K562 (cell line): ENCODE measurements around the gene DALRD3. TPM values are rescaled to one million over a fixed set of nuclear protein-coding genes. Genes with fewer than 3 reads are reported as not detected.

Experiments
- BRD4 ChIP-seq: fragments of 200-600 bp; sonication (generic); IDR thresholded peaks from 2 replicates; pipeline ENCODE4 v1.6.1; 2017; ENCODE audit warnings: inconsistent platforms
- CC2D1A ChIP-seq: fragments of 450-650 bp; IDR thresholded peaks from 2 replicates; pipeline ENCODE4 v1.6.1; 2017; ENCODE audit warnings: mild to moderate bottlenecking
- CEBPG ChIP-seq, 3 experiments: fragments of 200-800 bp in 1 of 3; sonication (Bioruptor generic) in 1 of 3; sonication (generic) in 1 of 3; formaldehyde crosslinking in 1 of 3; IDR thresholded peaks in 2 of 3; conservative IDR thresholded peaks in 1 of 3; 2 replicates each; pipeline versions ENCODE4 v1.6.1 to v1.8.0; 2016 to 2022; ENCODE audit warnings: missing compliant biosample characterization in 2 of 3, missing genetic modification characterization in 2 of 3, mild to moderate bottlenecking in 1 of 3, missing genetic modification reagents in 1 of 3
- DACH1 ChIP-seq: fragments of 450-650 bp; IDR thresholded peaks from 2 replicates; pipeline ENCODE4 v1.6.1; 2018; ENCODE audit not compliant: partially characterized antibody
- ETV6 ChIP-seq, 3 experiments: fragments of 150-350 bp in 1 of 3; sonication (generic) in 1 of 3; formaldehyde crosslinking in 1 of 3; IDR thresholded peaks; 2 replicates each; pipeline versions ENCODE4 v1.6.1 to v1.8.0; 2014 to 2022; ENCODE audit warnings: borderline replicate concordance in 2 of 3, low read depth in 2 of 3, antibody characterized with exemption in 1 of 3, low read length in 1 of 3, mild to moderate bottlenecking in 1 of 3, missing genetic modification reagents in 1 of 3
- FOSL1 ChIP-seq: fragments of 200-800 bp; sonication (Bioruptor generic); conservative IDR thresholded peaks from 2 replicates; pipeline ENCODE4 v1.6.1; 2016; ENCODE audit warnings: missing genetic modification characterization, missing compliant biosample characterization
- GATAD2A ChIP-seq: fragments of 450-650 bp; IDR thresholded peaks from 2 replicates; pipeline ENCODE4 v1.6.1; 2017
- HDAC1 ChIP-seq, 2 experiments: fragments of 450-650 bp; IDR thresholded peaks; 2 replicates each; pipeline ENCODE4 v1.6.1; 2016 to 2017; ENCODE audit warnings: inconsistent platforms in 1 of 2, mild to moderate bottlenecking in 1 of 2, moderate library complexity in 1 of 2
- L3MBTL2 ChIP-seq: fragments of 450-650 bp; IDR thresholded peaks from 2 replicates; pipeline ENCODE4 v1.6.1; 2016; ENCODE audit warnings: mild to moderate bottlenecking, moderate library complexity
- MTA1 ChIP-seq: fragments of 450-650 bp; IDR thresholded peaks from 2 replicates; pipeline ENCODE4 v1.6.1; 2017; ENCODE audit warnings: borderline replicate concordance
- NUFIP1 ChIP-seq: fragments of 450-650 bp; IDR thresholded peaks from 2 replicates; pipeline ENCODE4 v1.6.1; 2018; ENCODE audit not compliant: partially characterized antibody
- PCBP1 ChIP-seq: fragments of 200-400 bp; formaldehyde crosslinking; IDR thresholded peaks from 2 replicates; pipeline ENCODE4 v1.6.1; 2018; ENCODE audit warnings: mild to moderate bottlenecking, low read depth, low read length; ENCODE audit not compliant: poor library complexity, severe bottlenecking
- PHF21A ChIP-seq: fragments of 450-650 bp; IDR thresholded peaks from 2 replicates; pipeline ENCODE4 v1.6.1; 2017; ENCODE audit warnings: low read depth, borderline replicate concordance
- PML ChIP-seq: IDR thresholded peaks from 2 replicates; pipeline ENCODE4 v1.6.1; 2012; ENCODE audit warnings: low read length, inconsistent platforms
- SMAD1 ChIP-seq: fragments of 150-350 bp; IDR thresholded peaks from 2 replicates; pipeline ENCODE4 v1.6.1; 2014; ENCODE audit warnings: low read length, low read depth; ENCODE audit not compliant: partially characterized antibody
- SMAD4 ChIP-seq: fragments of 250-450 bp; sonication (Bioruptor Pico); conservative IDR thresholded peaks from 2 replicates; pipeline ENCODE4 v1.8.0; 2021; ENCODE audit warnings: inconsistent platforms, mild to moderate bottlenecking, moderate library complexity
- ZEB2 ChIP-seq: fragments of 450-650 bp; IDR thresholded peaks from 2 replicates; pipeline ENCODE4 v1.6.1; 2016
- ZNF282 ChIP-seq: sonication (generic); formaldehyde crosslinking; IDR thresholded peaks from 2 replicates; pipeline ENCODE4 v1.8.1; 2023; ENCODE audit warnings: missing genetic modification reagents
- polyA plus RNA-seq, 8 experiments: library from polyadenylated mRNA; depleted of rRNA in 4 of 8; stranded (reverse) in 5 of 8; unstranded in 3 of 8; fragments of >200 nt; fragmentation: Nextera tagmentation in 2 of 8; fragmentation: Illumina TruSeq in 1 of 8; extraction: Ambion mirVana in 2 of 8; extraction: Trizol in 1 of 8; gene quantifications; 2 replicates each; pipeline versions ENCODE4 v1.2.1 to v1.2.3, GENCODE V29; 2011 to 2014; ENCODE audit warnings: inconsistent platforms in 1 of 8, missing spikeins in 1 of 8
- total RNA-seq, 7 experiments: library from RNA; depleted of rRNA in 6 of 7; stranded (reverse); fragments of >200 nt in 6 of 7; fragmentation: Illumina TruSeq in 2 of 7; extraction: Trizol in 2 of 7; gene quantifications; 2 replicates each; pipeline versions ENCODE4 v1.2.1 to v1.2.3, GENCODE V29; 2011 to 2021; ENCODE audit warnings: low replicate concordance in 1 of 7
- TF ChIP-seq, protein P1 (sequence below): sonication (generic); formaldehyde crosslinking; IDR thresholded peaks from 2 replicates; pipeline ENCODE4 v1.9.0; 2022; ENCODE audit warnings: mild to moderate bottlenecking, missing genetic modification reagents
- TF ChIP-seq, protein P2 (sequence below), 3 experiments: IDR thresholded peaks in 2 of 3; conservative IDR thresholded peaks in 1 of 3; 2 replicates each; pipeline ENCODE4 v1.5.1; 2011 to 2012; ENCODE audit warnings: low read length in 3 of 3, mild to moderate bottlenecking in 3 of 3, control low read depth in 2 of 3, improper control_type of control experiment in 1 of 3, inconsistent platforms in 1 of 3, low read depth in 1 of 3, mixed read lengths in 1 of 3, moderate library complexity in 1 of 3; ENCODE audit not compliant: insufficient read depth in 2 of 3
- TF ChIP-seq, protein P3 (sequence below): IDR thresholded peaks from 3 replicates; pipeline ENCODE4 v1.6.1; 2011; ENCODE audit warnings: borderline replicate concordance, mild to moderate bottlenecking; ENCODE audit not compliant: insufficient read length, insufficient read depth
- TF ChIP-seq, protein P4 (sequence below): IDR thresholded peaks from 2 replicates; pipeline ENCODE4 v1.6.1; 2014; ENCODE audit warnings: antibody characterized with exemption

Gene DALRD3
- total and polyA plus RNA-seq, 9 of the 15 experiments (the other 6 are each of a cell fraction or from before 2014, with no cell fraction given) = 6.6 to 31.3 (median 14.4) TPM

DNA sequence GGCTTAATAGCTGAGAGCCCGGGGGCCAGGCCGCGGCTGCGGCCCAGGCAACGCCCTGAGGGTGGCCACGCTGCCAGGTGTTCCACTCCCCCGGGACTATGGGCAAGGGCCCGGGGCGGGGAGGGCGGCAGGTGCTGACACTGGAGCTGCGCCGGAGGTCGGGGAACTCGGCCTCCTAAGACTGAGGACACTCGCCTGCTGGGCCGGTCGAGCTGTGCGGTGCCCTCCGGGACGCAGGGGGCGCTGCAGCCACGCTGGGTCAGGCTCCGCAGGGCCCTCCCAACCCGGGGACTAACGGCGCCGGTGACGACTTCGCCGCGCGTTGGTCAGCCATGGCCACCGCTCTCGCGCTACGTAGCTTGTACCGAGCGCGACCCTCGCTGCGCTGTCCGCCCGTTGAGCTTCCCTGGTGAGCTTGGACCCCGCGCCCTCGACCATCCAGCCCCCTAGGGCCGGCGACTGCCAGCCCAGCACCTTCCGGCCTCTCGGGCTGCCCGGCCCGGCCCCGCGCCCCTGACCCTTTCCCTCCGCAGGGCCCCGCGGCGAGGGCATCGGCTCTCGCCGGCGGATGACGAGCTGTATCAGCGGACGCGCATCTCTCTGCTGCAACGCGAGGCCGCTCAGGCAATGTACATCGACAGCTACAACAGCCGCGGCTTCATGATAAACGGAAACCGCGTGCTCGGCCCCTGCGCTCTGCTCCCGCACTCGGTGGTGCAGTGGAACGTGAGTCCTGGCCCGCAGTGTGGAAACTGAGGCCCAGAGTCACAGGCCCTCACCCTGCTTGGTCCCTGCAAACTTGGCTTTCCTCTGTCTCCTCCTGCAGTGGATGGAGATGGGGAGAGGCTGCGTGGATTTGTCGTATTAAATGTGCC is 3.7 kb upstream of the DALRD3 start, which contains the start of gene NDUFAF3 (continued):
- peak; percentile 88 for TF ChIP-seq ZNF282 (CRISPR knock-in tag)
- TF ChIP-seq, protein P1, sequence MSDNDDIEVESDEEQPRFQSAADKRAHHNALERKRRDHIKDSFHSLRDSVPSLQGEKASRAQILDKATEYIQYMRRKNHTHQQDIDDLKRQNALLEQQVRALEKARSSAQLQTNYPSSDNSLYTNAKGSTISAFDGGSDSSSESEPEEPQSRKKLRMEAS (CRISPR knock-in tag) = peak; percentile 62
- TF ChIP-seq, protein P2, sequence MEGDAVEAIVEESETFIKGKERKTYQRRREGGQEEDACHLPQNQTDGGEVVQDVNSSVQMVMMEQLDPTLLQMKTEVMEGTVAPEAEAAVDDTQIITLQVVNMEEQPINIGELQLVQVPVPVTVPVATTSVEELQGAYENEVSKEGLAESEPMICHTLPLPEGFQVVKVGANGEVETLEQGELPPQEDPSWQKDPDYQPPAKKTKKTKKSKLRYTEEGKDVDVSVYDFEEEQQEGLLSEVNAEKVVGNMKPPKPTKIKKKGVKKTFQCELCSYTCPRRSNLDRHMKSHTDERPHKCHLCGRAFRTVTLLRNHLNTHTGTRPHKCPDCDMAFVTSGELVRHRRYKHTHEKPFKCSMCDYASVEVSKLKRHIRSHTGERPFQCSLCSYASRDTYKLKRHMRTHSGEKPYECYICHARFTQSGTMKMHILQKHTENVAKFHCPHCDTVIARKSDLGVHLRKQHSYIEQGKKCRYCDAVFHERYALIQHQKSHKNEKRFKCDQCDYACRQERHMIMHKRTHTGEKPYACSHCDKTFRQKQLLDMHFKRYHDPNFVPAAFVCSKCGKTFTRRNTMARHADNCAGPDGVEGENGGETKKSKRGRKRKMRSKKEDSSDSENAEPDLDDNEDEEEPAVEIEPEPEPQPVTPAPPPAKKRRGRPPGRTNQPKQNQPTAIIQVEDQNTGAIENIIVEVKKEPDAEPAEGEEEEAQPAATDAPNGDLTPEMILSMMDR (IDR thresholded peaks at IDR 0.05 in 2 of 3, conservative IDR thresholded peaks at IDR 0.05 in 1 of 3; ENCODE audit: insufficient read depth in 2 of 3, low read depth in 1 of 3, low read length in 3 of 3) = peak; percentile 79 to 83 (median 82)
- TF ChIP-seq, protein P3, sequence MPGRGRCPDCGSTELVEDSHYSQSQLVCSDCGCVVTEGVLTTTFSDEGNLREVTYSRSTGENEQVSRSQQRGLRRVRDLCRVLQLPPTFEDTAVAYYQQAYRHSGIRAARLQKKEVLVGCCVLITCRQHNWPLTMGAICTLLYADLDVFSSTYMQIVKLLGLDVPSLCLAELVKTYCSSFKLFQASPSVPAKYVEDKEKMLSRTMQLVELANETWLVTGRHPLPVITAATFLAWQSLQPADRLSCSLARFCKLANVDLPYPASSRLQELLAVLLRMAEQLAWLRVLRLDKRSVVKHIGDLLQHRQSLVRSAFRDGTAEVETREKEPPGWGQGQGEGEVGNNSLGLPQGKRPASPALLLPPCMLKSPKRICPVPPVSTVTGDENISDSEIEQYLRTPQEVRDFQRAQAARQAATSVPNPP = no peak
- TF ChIP-seq PHF21A = no peak
- 0 out of 4 replicates have a peak, but pooled peaks of 1 of the 2 experiments have one; percentile 48 for TF ChIP-seq HDAC1 (IDR thresholded peaks at IDR 0.05)
- TF ChIP-seq ZEB2 = no peak
- no peak for TF ChIP-seq PCBP1
- TF ChIP-seq SMAD4 (CRISPR knock-in tag) = 0 out of 2 replicates have a peak, but pooled peaks have one; percentile 64
- TF ChIP-seq, protein P4, sequence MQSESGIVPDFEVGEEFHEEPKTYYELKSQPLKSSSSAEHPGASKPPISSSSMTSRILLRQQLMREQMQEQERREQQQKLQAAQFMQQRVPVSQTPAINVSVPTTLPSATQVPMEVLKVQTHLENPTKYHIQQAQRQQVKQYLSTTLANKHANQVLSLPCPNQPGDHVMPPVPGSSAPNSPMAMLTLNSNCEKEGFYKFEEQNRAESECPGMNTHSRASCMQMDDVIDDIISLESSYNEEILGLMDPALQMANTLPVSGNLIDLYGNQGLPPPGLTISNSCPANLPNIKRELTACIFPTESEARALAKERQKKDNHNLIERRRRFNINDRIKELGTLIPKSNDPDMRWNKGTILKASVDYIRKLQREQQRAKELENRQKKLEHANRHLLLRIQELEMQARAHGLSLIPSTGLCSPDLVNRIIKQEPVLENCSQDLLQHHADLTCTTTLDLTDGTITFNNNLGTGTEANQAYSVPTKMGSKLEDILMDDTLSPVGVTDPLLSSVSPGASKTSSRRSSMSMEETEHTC = no peak
- peak; percentile 22 for TF ChIP-seq DACH1
- TF ChIP-seq SMAD1 = no peak
- peak; percentile 37; the same call in 1 of the 2 replicates for TF ChIP-seq L3MBTL2
- no peak for TF ChIP-seq CEBPG (CRISPR knock-in tag; IDR thresholded peaks at IDR 0.05)
- TF ChIP-seq CEBPG (tag; conservative IDR thresholded peaks at IDR 0.05 in 1 of 2, IDR thresholded peaks at IDR 0.05 in 1 of 2) = no peak
- TF ChIP-seq BRD4 = no peak; the same call in 1 of the 2 replicates
- TF ChIP-seq CC2D1A = no peak
- TF ChIP-seq GATAD2A = peak; percentile 23; the same call in 1 of the 2 replicates
- TF ChIP-seq MTA1 = 0 out of 2 replicates have a peak, but pooled peaks have one; percentile 3
- TF ChIP-seq FOSL1 (tag) = 0 out of 2 replicates have a peak, but pooled peaks have one; percentile 27
- TF ChIP-seq PML = peak; percentile 51
- no peak for TF ChIP-seq NUFIP1
- no peak for TF ChIP-seq ETV6 (IDR thresholded peaks at IDR 0.05; ENCODE audit: borderline replicate concordance in 1 of 2, low read depth in 2 of 2, low read length in 1 of 2)
- 0 out of 2 replicates have a peak, but pooled peaks have one; percentile 57 for TF ChIP-seq ETV6 (CRISPR knock-in tag; IDR thresholded peaks at IDR 0.05; ENCODE audit: borderline replicate concordance)
